Neural cell (in vitro differentiated cells): Measurements from ENCODE around the gene TRIM46. TPM values are rescaled to one million over a fixed set of nuclear protein-coding genes. Genes with fewer than 3 reads are reported as not detected.
"Not testable (repeated sequence)": the region's sequence is repeated elsewhere in the genome, so short reads cannot be mapped to it uniquely, and the experiment has no call there.

Source experiments
- H2AFZ ChIP-seq: fragments of 200-600, 300-800 bp; sonication (generic), shearing (Covaris generic); 2 replicates; pipeline ENCODE4 v1.6.0; 2014; ENCODE audit warnings: low read depth, mild to moderate bottlenecking, antibody characterized with exemption, low read length, moderate library complexity
- H3F3A ChIP-seq: fragments of 200-600 bp; shearing (Covaris generic); 2 replicates; pipeline ENCODE4 v1.6.1; 2016; ENCODE audit warnings: mild to moderate bottlenecking, moderate library complexity, mixed read lengths, antibody characterized with exemption, low read length; ENCODE audit not compliant: insufficient read depth, poor library complexity, severe bottlenecking
- H3K27ac ChIP-seq: fragments of 200-600, 300-800 bp; sonication (generic), shearing (Covaris generic); 2 replicates; pipeline ENCODE4 v1.5.1; 2014; ENCODE audit warnings: mild to moderate bottlenecking, low read length, moderate library complexity
- H3K27me3 ChIP-seq: fragments of 300-800, 200-600 bp; sonication (generic), shearing (Covaris generic); 2 replicates; pipeline ENCODE4 v1.6.0; 2014; ENCODE audit warnings: mild to moderate bottlenecking, low read depth, low read length, moderate library complexity; ENCODE audit not compliant: insufficient read depth
- H3K36me3 ChIP-seq: fragments of 300-800, 200-600 bp; sonication (generic), shearing (Covaris generic); 2 replicates; pipeline ENCODE4 v1.5.1; 2014; ENCODE audit warnings: mild to moderate bottlenecking, antibody characterized with exemption, low read length, moderate library complexity; ENCODE audit not compliant: insufficient read depth
- H3K4me2 ChIP-seq: fragments of 300-800, 200-600 bp; sonication (generic), shearing (Covaris generic); 2 replicates; pipeline ENCODE4 v1.6.0; 2014; ENCODE audit warnings: mild to moderate bottlenecking, low read length
- H3K4me3 ChIP-seq: fragments of 300-800, 200-600 bp; sonication (generic), shearing (Covaris generic); 2 replicates; pipeline ENCODE4 v1.5.1; 2014; ENCODE audit warnings: mild to moderate bottlenecking, low read length, moderate library complexity
- H3K79me2 ChIP-seq: fragments of 200-600 bp; shearing (Covaris generic); replicated peaks from 2 replicates; pipeline ENCODE4 v1.6.0; 2014; ENCODE audit warnings: mild to moderate bottlenecking, low read length, moderate library complexity; ENCODE audit not compliant: insufficient read depth
- H3K9ac ChIP-seq: fragments of 300-800, 200-600 bp; sonication (generic), shearing (Covaris generic); 2 replicates; pipeline ENCODE4 v1.6.1; 2016; ENCODE audit warnings: mild to moderate bottlenecking, low read length, mixed read lengths
- H3K9me2 ChIP-seq: fragments of 200-600 bp; shearing (Covaris generic); 2 replicates; pipeline ENCODE4 v1.6.1; 2016; ENCODE audit warnings: mild to moderate bottlenecking, low read length, mixed read lengths; ENCODE audit not compliant: insufficient read depth
- H3K9me3 ChIP-seq: fragments of 200-600, 300-800 bp; sonication (generic), shearing (Covaris generic); 2 replicates; pipeline ENCODE4 v1.6.1; 2016; ENCODE audit warnings: mild to moderate bottlenecking, mixed run types, low read length, moderate library complexity, mixed read lengths
- H4K20me1 ChIP-seq: fragments of 200-600 bp; shearing (Covaris generic); 2 replicates; pipeline ENCODE4 v1.6.1; 2016; ENCODE audit warnings: mild to moderate bottlenecking, mixed run types; ENCODE audit not compliant: insufficient read depth
- EP300 ChIP-seq: fragments of 450-650 bp; conservative IDR thresholded peaks from 2 replicates; pipeline ENCODE4 v1.6.1; 2014; ENCODE audit warnings: antibody characterized with exemption, mild to moderate bottlenecking, moderate library complexity; ENCODE audit not compliant: poor library complexity, severe bottlenecking
- EZH2 ChIP-seq: fragments of 200-600, 300-800 bp; shearing (Covaris generic), sonication (generic); IDR thresholded peaks from 2 replicates; pipeline ENCODE4 v1.6.1; 2014; ENCODE audit warnings: antibody characterized with exemption, low read length, borderline replicate concordance, mild to moderate bottlenecking; ENCODE audit not compliant: insufficient read depth, poor library complexity, severe bottlenecking
- MXI1 ChIP-seq: fragments of 450-650 bp; conservative IDR thresholded peaks from 2 replicates; pipeline ENCODE4 v1.6.1; 2014; ENCODE audit warnings: antibody characterized with exemption, mild to moderate bottlenecking; ENCODE audit not compliant: poor library complexity, severe bottlenecking
- POLR2AphosphoS5 ChIP-seq: IDR thresholded peaks from 2 replicates; pipeline ENCODE4 v1.6.1; 2012
- RAD21 ChIP-seq: fragments of 450-650 bp; conservative IDR thresholded peaks from 2 replicates; pipeline ENCODE4 v1.6.1; 2014; ENCODE audit warnings: antibody characterized with exemption, mild to moderate bottlenecking, moderate library complexity
- SMC3 ChIP-seq: fragments of 450-650 bp; conservative IDR thresholded peaks from 2 replicates; pipeline ENCODE4 v1.6.1; 2014; ENCODE audit warnings: antibody characterized with exemption, mild to moderate bottlenecking, moderate library complexity; ENCODE audit not compliant: poor library complexity
- TAF1 ChIP-seq: IDR thresholded peaks from 2 replicates; pipeline ENCODE4 v1.6.1; 2012; ENCODE audit warnings: low read depth
- polyA plus RNA-seq: library from polyadenylated mRNA; depleted of rRNA; stranded (reverse); fragments of >200 nt; gene quantifications from 2 replicates; pipeline ENCODE4 v1.2.3, GENCODE V29; 2014
- TF ChIP-seq, protein P1 (sequence below): IDR thresholded peaks from 2 replicates; pipeline ENCODE4 v1.6.1; 2012; ENCODE audit warnings: borderline replicate concordance
- TF ChIP-seq, protein P2 (sequence below): fragments of 450-650 bp; IDR thresholded peaks from 2 replicates; pipeline ENCODE4 v1.5.1; 2014; ENCODE audit warnings: antibody characterized with exemption, mild to moderate bottlenecking, moderate library complexity; ENCODE audit not compliant: poor library complexity, severe bottlenecking

Gene TRIM46
- polyA plus RNA-seq, 1 donor from 2014 or later: 31.5 TPM

DNA sequence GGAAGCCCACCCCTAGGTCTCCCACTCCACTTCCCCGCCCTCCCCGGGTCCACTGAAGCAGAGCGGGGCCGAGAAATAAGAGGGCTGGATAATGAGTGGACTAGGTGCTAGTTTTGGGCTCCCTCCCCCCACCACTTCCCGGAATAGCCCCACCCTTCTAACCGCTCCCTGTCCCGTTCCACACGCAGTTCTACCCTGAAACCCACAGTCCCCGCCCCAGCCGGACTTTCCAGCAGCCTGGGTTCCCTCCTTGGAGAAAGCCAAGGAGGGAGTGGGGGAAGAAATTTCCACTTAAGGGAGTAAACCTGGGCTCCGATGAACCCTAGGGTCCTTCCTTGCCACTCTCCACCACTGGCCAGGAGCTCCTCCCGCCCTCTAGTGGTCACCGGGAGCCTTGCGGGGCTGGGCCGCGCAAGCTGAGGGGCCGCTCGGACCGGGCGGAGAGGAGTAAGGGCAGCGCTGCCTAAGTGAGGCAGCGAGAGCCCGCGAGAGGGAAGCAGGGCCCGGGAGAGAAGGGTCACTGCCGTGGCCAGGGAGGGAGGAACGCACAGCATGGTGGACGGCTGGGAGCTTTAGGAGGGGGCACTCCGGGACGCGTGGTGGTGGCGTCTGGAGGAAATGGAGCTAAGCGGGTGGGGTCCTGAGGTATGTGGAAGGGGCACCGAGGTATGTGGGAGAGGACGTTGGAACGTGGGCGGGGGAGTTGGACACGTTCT is 19.8 kb downstream of the TRIM46 start:
- Histone ChIP-seq H3K27ac (peak overlapping the region; percentile 91), H3K9me2 (no peaks in the 10 kb centered on the region), H3K9ac (peak overlapping the region; percentile 78), H3K4me3 (peak overlapping the region; percentile 68), H3K27me3 (no peaks in the 10 kb centered on the region), H3K9me3 (no peaks in the 10 kb centered on the region), H3F3A (no peaks in the 10 kb centered on the region), H3K79me2 (peaks cover 32% of the 10 kb centered on the region), H2AFZ (no peak overlapping the region), H3K4me2 (peak overlapping the region; percentile 55), H4K20me1 (no peaks in the 10 kb centered on the region), H3K36me3 (no peaks in the 10 kb centered on the region)
- TF ChIP-seq, protein P1, sequence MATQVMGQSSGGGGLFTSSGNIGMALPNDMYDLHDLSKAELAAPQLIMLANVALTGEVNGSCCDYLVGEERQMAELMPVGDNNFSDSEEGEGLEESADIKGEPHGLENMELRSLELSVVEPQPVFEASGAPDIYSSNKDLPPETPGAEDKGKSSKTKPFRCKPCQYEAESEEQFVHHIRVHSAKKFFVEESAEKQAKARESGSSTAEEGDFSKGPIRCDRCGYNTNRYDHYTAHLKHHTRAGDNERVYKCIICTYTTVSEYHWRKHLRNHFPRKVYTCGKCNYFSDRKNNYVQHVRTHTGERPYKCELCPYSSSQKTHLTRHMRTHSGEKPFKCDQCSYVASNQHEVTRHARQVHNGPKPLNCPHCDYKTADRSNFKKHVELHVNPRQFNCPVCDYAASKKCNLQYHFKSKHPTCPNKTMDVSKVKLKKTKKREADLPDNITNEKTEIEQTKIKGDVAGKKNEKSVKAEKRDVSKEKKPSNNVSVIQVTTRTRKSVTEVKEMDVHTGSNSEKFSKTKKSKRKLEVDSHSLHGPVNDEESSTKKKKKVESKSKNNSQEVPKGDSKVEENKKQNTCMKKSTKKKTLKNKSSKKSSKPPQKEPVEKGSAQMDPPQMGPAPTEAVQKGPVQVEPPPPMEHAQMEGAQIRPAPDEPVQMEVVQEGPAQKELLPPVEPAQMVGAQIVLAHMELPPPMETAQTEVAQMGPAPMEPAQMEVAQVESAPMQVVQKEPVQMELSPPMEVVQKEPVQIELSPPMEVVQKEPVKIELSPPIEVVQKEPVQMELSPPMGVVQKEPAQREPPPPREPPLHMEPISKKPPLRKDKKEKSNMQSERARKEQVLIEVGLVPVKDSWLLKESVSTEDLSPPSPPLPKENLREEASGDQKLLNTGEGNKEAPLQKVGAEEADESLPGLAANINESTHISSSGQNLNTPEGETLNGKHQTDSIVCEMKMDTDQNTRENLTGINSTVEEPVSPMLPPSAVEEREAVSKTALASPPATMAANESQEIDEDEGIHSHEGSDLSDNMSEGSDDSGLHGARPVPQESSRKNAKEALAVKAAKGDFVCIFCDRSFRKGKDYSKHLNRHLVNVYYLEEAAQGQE: no peak
- no peak for TF ChIP-seq EZH2
- no peak for TF ChIP-seq TAF1
- peak; percentile 66 for TF ChIP-seq RAD21
- TF ChIP-seq SMC3: peak; percentile 74
- TF ChIP-seq, protein P2, sequence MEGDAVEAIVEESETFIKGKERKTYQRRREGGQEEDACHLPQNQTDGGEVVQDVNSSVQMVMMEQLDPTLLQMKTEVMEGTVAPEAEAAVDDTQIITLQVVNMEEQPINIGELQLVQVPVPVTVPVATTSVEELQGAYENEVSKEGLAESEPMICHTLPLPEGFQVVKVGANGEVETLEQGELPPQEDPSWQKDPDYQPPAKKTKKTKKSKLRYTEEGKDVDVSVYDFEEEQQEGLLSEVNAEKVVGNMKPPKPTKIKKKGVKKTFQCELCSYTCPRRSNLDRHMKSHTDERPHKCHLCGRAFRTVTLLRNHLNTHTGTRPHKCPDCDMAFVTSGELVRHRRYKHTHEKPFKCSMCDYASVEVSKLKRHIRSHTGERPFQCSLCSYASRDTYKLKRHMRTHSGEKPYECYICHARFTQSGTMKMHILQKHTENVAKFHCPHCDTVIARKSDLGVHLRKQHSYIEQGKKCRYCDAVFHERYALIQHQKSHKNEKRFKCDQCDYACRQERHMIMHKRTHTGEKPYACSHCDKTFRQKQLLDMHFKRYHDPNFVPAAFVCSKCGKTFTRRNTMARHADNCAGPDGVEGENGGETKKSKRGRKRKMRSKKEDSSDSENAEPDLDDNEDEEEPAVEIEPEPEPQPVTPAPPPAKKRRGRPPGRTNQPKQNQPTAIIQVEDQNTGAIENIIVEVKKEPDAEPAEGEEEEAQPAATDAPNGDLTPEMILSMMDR: peak; percentile 93
- no peak for TF ChIP-seq EP300
- no peak for TF ChIP-seq MXI1
- no peak for TF ChIP-seq POLR2AphosphoS5

DNA sequence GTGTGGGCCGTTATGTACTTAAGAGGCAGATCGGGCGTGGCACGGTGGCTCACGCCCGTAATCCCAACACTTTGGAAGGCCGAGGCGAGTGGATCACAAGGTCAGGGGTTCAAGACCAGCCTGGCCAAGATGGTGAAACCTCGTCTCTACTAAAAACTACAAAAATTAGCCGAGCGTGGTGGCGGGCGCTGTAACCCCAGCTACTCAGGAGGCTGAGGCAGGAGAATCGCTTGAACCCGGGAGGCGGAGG is 20.3 kb downstream of the TRIM46 start:
- H3K4me3 ChIP-seq: peak overlapping the region; percentile 68
- peak overlapping the region; percentile 55 for H3K4me2 ChIP-seq
- H4K20me1 ChIP-seq, H3K36me3 ChIP-seq, H2AFZ ChIP-seq, H3F3A ChIP-seq, H3K27me3 ChIP-seq, H3K9me2 ChIP-seq, H3K9me3 ChIP-seq: not testable (repeated sequence)
- H3K27ac ChIP-seq: peak overlapping the region; percentile 91
- peaks cover 35% of the 10 kb centered on the region for H3K79me2 ChIP-seq
- peak overlapping the region; percentile 78 for H3K9ac ChIP-seq
